GM12872 (cell line): ENCODE data around the gene CRKL.

Experiments
- TF ChIP-seq, protein P1 (sequence below): IDR thresholded peaks from 3 replicates; pipeline ENCODE4 v1.5.1; 2011; ENCODE audit warnings: low read depth, mild to moderate bottlenecking, low read length, moderate library complexity; ENCODE audit not compliant: insufficient read depth

Gene CRKL

DNA sequence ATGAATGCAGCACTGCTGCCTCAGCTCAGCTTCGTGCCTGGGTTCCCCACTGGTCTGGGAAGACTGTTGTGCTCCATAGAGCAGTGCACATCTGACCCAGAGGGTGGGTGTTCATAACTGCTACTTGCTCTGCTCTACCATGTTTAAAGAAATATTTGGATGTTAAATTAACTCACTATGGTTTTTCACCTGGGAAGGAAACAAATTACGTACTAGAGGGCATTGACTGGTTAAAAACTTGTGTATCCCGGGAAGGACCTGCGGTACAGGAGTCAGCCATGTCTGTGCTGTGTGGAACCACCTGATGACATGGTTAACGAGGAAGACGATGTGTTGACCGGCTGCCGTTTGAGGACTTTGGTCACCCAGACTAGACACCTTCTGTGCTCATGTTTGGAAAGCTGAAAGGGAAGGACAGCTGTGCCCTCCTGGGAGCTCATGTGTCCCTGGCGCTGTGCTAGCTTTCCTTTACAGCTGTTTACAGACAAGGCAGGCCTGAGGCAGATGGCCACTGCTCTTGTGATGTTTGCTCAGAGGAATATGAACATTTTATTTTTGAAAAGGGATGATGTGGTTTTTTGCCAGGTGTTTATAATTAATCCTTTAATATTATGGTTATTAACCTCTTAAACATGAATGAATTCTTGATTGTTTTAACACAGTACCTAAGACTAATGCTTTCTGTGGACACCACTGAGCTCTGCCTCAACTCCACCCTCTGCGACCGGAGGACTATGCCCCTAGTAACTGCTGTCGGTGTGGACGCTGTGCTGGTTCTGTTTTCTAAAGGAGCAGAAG is 35.5 kb downstream of the CRKL start:
- TF ChIP-seq, protein P1, sequence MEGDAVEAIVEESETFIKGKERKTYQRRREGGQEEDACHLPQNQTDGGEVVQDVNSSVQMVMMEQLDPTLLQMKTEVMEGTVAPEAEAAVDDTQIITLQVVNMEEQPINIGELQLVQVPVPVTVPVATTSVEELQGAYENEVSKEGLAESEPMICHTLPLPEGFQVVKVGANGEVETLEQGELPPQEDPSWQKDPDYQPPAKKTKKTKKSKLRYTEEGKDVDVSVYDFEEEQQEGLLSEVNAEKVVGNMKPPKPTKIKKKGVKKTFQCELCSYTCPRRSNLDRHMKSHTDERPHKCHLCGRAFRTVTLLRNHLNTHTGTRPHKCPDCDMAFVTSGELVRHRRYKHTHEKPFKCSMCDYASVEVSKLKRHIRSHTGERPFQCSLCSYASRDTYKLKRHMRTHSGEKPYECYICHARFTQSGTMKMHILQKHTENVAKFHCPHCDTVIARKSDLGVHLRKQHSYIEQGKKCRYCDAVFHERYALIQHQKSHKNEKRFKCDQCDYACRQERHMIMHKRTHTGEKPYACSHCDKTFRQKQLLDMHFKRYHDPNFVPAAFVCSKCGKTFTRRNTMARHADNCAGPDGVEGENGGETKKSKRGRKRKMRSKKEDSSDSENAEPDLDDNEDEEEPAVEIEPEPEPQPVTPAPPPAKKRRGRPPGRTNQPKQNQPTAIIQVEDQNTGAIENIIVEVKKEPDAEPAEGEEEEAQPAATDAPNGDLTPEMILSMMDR: no peak

DNA sequence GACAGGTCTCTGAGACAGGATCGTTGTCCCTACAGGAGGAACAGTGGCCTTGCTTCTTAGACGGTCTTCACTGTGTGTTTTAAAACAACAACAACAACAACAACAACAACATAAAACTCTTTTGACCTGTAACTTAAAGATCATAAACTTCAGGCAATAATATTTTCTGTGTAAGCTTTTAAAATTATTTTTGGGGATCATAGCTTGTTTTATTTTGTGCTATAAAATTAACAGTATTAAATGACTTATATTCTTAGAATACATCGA is 36.1 kb downstream of the CRKL start:
- TF ChIP-seq, protein P1: no peak

DNA sequence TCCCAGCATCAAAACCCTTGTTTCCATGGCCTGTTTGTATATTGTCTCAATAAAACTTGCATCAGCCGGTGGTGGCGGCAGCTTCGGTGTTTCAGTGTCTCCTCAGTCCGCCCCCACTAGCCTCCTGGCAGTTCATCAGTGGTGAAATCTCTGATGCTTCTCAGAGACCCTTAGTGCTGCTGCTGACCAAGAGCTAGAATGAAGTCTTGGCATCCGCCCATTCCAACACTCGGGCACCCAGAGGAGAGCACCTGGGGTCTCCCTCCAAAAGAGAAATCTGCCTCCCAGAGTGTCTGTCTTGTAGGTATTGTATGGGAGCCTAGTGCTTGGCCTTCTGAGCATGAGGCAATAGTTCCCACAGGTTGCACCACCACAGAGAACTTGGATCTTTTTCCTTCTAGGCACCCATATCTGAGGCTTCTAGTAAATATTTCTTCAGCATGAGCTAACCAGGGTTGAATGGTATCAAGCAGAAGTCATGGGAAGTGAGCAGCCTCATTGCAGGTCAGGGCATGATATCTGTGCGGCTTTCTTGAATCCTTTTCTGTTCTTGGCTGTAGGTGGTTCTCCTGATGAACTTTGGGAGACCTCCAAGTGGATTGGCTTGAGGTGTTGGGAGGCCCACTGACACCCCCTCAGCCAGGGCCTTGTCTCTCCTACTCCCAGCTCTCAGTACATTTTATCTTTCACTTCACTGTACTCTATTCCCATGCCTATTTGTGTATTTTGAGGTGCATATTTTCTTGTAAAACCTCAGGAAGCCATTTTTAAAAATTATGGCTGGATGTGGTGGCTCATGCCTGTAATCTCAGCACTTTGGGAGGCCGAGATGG is 36.7 kb downstream of the CRKL start:
- TF ChIP-seq, protein P1: no peak

DNA sequence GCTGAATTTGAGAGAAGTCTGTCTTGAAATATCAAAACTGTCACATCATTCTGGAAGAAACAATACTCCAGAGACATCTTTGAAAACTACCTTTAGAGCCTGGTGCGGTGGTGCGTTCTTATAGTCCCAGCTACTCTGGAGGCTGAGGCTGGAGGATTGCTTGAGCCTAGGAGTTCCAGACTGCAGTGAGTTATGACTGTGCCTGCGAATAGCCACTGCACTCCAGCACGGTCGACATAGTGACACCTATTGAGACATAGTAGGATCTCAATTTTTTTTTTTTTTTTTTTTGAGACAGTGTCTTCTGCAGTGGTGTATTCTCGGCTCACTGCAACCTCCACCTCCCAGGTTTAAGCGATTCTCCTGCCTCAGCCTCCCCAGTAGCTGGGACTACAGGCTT is 38.3 kb downstream of the CRKL start:
- TF ChIP-seq, protein P1: no peak

DNA sequence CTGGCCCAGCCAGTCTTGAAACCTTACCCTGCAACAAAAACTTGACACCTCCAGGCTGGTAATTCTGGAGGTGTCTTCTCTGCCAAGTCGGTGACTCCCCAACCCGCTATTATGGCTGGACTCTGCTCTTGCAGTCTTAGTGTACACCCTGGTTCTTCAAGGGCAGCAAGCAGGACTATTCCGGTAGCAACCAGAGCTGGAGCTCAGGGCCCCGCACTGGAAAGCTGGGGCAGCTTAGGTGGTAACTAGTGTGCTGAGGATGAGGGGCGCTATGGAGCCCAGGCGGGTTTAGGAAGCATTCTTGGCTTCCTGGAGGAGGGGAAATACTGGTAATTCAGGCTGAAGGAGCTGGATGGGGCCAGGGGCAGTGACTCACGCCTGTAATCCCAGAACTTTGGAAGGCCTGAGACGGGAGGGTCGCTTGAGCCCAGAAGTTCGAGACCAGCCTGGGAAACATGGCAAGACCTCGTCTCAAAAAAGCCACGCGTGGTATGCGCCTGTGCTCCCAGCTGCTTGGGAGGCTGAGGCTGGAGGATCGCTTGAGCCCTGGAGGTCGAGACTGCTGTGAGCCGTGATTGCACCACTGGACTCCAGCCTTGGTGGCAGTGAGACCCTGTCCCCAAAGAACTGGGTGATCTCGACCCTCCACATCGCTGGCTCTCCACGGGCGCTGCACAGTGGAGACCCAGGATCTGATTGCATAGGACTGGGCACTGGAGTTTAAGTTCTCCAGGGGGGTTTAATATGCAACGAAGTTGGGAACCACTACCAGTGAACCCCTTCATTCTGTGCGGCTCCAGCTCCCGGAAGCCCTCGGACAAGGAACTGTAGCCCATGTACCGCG is 39.3 kb downstream of the CRKL start:
- TF ChIP-seq, protein P1: no peak

DNA sequence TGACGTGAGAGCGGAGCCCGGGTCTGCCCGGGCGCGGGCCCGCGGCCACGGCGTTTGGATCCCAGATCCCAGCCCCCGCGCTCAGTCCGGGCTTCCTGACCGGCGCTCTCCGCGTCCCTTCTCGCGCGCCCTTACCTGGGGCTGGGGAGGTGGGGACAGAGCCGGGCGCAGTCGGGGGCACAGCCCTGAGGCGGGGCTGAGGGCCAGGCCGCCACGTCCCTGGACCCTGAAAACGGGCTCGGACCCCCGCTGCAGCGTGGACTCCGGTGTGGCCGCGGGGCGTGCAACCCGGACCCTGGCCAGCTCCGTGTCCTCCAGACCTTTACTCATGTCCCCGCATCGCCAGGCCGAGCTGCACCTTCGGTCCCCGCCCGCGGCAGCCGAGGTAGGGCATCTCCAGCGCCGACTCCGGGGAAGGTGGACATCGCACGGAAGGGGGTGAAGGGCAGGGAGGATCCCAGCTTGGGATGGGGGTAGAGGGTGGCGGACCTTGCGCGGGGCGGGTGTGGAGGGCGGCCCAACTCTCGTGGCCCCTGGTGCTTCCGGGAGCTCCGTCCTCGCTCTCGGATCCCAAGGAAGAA is 40.0 kb downstream of the CRKL start:
- TF ChIP-seq, protein P1: no peak
